DMS114 treated with DMSO at 0.1 percent for 48 hours (cell line): ENCODE data around the gene NHSL2.

Experiments
- DNase-seq: peaks from one replicate; lab custom pipeline; 2025; ENCODE audit not compliant: unreplicated experiment; lab: John Stamatoyannopoulos, UW

NHSL2 gene

GRCh38 chrX:72016881-72017783 lies 106.5 kb downstream of the NHSL2 start:
- DNase-seq, result no peak

GRCh38 chrX:72018277-72019112 lies 107.8 kb downstream of the NHSL2 start:
- DNase-seq, result peak; percentile 29

GRCh38 chrX:72019487-72019886 lies 108.8 kb downstream of the NHSL2 start:
- DNase-seq, result no peak

GRCh38 chrX:72020204-72020603 lies 109.6 kb downstream of the NHSL2 start:
- DNase-seq, result no peak

GRCh38 chrX:72020788-72021187 lies 110.1 kb downstream of the NHSL2 start:
- DNase-seq, result no peak

- no peak for DNase-seq
These were observed 111.3 kb downstream of the NHSL2 start for GRCh38 chrX:72021975-72022374.

- no peak for DNase-seq
These were observed 112.4 kb downstream of the NHSL2 start for GRCh38 chrX:72023071-72023470.

- DNase-seq, result no peak
These were observed 114.7 kb downstream of the NHSL2 start for GRCh38 chrX:72025236-72025770.

- no peak for DNase-seq
These were observed 115.8 kb downstream of the NHSL2 start for GRCh38 chrX:72026341-72027023.

- DNase-seq, result no peak
These were observed 116.6 kb downstream of the NHSL2 start for GRCh38 chrX:72027024-72027913.

- DNase-seq, result no peak
These were observed 117.3 kb downstream of the NHSL2 start for GRCh38 chrX:72027914-72028307.

- no peak for DNase-seq
These were observed 118.2 kb downstream of the NHSL2 start for GRCh38 chrX:72028701-72029470.

GRCh38 chrX:72029483-72030411 lies 119.1 kb downstream of the NHSL2 start:
- no peak for DNase-seq

GRCh38 chrX:72030431-72030830 lies 119.8 kb downstream of the NHSL2 start:
- no peak for DNase-seq

GRCh38 chrX:72031118-72031517 lies 120.5 kb downstream of the NHSL2 start:
- DNase-seq, result no peak

- DNase-seq, result no peak
These were observed 121.0 kb downstream of the NHSL2 start for GRCh38 chrX:72031634-72032033.

- DNase-seq, result no peak
These were observed 127.0 kb downstream of the NHSL2 start for GRCh38 chrX:72037601-72038000.

GRCh38 chrX:72038016-72038415 lies 127.4 kb downstream of the NHSL2 start:
- DNase-seq, result no peak
